Loucy (cell line): ENCODE measurements around the gene TIAM2.

Experiments
- EZH2phosphoT487 ChIP-seq: fragments of 200-600 bp; IDR thresholded peaks from 2 replicates; pipeline ENCODE4 v1.6.1; 2018; ENCODE audit warnings: antibody characterized with exemption, mild to moderate bottlenecking, moderate library complexity, borderline replicate concordance
- TF ChIP-seq, protein P1 (sequence below): fragments of 200-600 bp; sonication (generic); conservative IDR thresholded peaks from 2 replicates; pipeline ENCODE4 v1.5.1; 2014; ENCODE audit warnings: mild to moderate bottlenecking, antibody characterized with exemption, low read length

DNA sequence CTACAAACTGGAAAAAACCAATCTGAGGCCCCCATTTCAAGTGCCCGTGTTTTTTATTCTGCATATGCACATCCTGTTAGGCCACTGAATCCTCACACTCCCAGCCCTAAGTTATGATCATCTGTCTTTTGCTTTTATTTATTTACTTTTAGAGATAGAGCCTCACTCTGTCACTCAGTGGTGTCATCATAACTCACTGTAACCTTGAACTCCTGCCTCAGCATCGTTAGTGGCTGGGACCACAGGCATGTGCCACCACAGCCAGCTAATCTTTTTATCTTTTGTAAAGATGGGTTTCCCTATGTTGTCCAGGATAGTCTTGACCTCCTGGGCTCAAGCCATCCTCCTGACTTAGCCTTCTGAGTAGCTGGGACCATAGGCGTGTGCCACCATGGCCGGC, 239.1 kb downstream of the TIAM2 start:
- TF ChIP-seq, protein P1, sequence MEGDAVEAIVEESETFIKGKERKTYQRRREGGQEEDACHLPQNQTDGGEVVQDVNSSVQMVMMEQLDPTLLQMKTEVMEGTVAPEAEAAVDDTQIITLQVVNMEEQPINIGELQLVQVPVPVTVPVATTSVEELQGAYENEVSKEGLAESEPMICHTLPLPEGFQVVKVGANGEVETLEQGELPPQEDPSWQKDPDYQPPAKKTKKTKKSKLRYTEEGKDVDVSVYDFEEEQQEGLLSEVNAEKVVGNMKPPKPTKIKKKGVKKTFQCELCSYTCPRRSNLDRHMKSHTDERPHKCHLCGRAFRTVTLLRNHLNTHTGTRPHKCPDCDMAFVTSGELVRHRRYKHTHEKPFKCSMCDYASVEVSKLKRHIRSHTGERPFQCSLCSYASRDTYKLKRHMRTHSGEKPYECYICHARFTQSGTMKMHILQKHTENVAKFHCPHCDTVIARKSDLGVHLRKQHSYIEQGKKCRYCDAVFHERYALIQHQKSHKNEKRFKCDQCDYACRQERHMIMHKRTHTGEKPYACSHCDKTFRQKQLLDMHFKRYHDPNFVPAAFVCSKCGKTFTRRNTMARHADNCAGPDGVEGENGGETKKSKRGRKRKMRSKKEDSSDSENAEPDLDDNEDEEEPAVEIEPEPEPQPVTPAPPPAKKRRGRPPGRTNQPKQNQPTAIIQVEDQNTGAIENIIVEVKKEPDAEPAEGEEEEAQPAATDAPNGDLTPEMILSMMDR, result no peak
- TF ChIP-seq EZH2phosphoT487, result no peak
